ENCODE results near the gene PCNX2.

GRCh38 chr1:233090746-233091494 is 204.6 kb downstream of the PCNX2 start:
- no peak for TF ChIP-seq CTCF (IDR thresholded peaks at IDR 0.05)
- TF ChIP-seq EZH2 (IDR thresholded peaks at IDR 0.05; ENCODE audit: borderline replicate concordance, insufficient read depth, low read depth, low read length, poor library complexity, severe bottlenecking): no peak

Measured in B cell (primary cell).